Left ventricle myocardium inferior (tissue), 1 donor: ENCODE data around the gene AHCYL1. TPM values are rescaled to one million over a fixed set of nuclear protein-coding genes. Genes with fewer than 3 reads are reported as not detected.

Experiments used
- DNase-seq: peaks from one replicate; pipeline ENCODE4 v3.0.0-alpha.2; 2020
- H3K27ac ChIP-seq: fragments of 200-600 bp; replicated peaks from 2 replicates; pipeline ENCODE4 v1.8.0; 2021
- H3K27me3 ChIP-seq: fragments of 200-600 bp; 2 replicates; pipeline ENCODE4 v1.8.0; 2021; ENCODE audit warnings: low read depth
- H3K36me3 ChIP-seq: fragments of 200-600 bp; 2 replicates; pipeline ENCODE4 v1.8.0; 2021
- H3K4me1 ChIP-seq: fragments of 200-600 bp; 2 replicates; pipeline ENCODE4 v1.8.0; 2021
- H3K4me3 ChIP-seq: fragments of 200-600 bp; 2 replicates; pipeline ENCODE4 v1.8.0; 2021; ENCODE audit warnings: mild to moderate bottlenecking, moderate library complexity
- H3K9me3 ChIP-seq: fragments of 200-600 bp; replicated peaks from 2 replicates; pipeline ENCODE4 v1.8.0; 2021
- intact Hi-C: fragments of 100-400 bp; cut with micrococcal nuclease; formaldehyde crosslinking; loops from one replicate; pipeline ENCODE4 v1.11.0; 2022
- total RNA-seq: library from RNA; stranded (reverse); fragmentation: NEBNext Ultra II Directional; extraction: Animal tissue kit (Norgen Biotek cat#: 25700); gene quantifications from one replicate; pipeline ENCODE4 v1.2.1, GENCODE V29; 2021
- TF ChIP-seq, protein P1 (sequence below): fragments of 200-600 bp; IDR thresholded peaks from 2 replicates; pipeline ENCODE4 v1.8.0; 2021; ENCODE audit warnings: antibody characterized with exemption, mild to moderate bottlenecking, borderline replicate concordance
- donor health status: DM: no; HTN: yes; CAD: no; lungs with severe emphysema.

Gene AHCYL1
- total RNA-seq, 1 donor from 2014 or later, result 45.2 TPM

DNA sequence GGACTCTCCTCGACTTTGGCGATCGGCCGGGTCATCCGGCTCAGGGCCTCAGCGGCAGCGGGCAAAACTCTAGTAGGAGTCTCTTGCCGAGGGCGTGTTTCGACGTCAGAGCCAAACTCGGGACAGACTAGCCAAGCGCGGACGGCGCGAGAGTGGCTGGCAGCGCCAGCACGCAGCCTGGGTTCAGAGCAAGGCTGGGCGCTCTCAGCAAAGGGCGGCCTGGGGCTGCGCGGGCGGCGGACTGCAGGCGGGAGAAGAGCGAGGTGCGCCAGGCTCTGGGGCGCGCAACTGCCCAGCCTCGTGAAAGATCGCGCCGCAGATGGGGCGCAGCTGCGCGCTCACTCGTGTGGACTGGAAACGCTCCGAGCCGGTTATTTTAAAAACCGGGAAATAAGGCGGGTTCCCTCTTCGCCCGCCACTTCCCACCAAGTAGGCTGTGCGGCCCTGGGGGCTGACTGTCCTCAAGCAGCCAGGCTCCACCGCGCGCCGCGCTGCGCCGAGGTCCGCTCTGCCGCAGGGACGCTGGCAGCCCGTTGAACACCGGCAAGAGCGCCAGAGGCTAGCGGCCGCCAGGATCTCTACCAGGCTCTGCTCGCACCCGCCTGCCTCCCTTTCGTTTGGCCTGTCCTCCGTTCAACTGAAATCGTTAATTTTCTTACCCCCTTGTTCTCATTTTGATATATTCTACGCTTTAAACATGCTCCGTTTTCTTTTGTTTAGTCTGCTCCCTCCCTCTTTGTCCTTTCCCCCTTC lies 83.5 kb downstream of the AHCYL1 start:
- intact Hi-C loops, result no loop called here
- Histone ChIP-seq H3K27me3 (peaks cover 79% of the 10 kb centered on the region), H3K27ac (no peak overlapping the region), H3K9me3 (no peaks in the 10 kb centered on the region), H3K4me1 (peaks cover 32% of the 10 kb centered on the region), H3K4me3 (peak overlapping the region; percentile 58), H3K36me3 (no peaks in the 10 kb centered on the region)
- DNase-seq, result no peak
- TF ChIP-seq, protein P1, sequence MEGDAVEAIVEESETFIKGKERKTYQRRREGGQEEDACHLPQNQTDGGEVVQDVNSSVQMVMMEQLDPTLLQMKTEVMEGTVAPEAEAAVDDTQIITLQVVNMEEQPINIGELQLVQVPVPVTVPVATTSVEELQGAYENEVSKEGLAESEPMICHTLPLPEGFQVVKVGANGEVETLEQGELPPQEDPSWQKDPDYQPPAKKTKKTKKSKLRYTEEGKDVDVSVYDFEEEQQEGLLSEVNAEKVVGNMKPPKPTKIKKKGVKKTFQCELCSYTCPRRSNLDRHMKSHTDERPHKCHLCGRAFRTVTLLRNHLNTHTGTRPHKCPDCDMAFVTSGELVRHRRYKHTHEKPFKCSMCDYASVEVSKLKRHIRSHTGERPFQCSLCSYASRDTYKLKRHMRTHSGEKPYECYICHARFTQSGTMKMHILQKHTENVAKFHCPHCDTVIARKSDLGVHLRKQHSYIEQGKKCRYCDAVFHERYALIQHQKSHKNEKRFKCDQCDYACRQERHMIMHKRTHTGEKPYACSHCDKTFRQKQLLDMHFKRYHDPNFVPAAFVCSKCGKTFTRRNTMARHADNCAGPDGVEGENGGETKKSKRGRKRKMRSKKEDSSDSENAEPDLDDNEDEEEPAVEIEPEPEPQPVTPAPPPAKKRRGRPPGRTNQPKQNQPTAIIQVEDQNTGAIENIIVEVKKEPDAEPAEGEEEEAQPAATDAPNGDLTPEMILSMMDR, result no peak

DNA sequence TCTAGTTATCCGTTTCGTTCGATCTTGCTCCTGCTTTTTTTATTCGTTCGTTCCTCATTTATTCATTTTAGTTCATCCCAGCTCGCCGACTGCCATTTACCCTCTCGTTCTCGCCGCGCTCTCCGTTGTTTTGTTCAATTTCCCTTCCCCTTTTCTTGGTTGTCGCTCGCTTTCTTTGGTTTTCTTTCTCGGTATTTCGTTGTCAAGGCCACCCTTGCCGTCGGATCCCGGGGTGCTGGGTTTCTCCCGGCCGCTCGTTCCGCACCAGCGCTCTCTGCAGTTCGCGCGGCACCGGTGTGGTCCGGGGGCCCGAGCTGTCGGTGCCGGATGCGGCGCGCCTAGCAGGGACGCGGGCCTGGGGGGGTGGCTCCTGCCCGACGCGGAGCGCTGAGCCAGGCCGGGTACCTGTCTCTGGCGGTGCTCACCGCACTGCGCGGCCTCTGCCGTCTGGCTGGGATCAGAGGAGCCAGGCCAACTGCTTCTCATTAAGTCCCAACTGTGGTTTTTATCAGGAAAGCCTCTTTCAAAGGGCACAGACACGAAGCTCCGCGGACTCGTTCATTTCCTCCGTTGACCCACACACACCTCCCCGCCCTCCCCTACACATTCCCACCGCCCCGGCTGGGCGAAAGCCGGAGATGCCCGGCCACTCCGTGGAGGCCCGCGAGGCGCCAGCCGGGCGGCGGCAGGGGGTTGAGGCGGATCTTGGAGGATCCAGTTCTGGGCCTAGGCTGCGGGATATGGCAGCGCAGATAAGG lies 84.3 kb downstream of the AHCYL1 start:
- Histone ChIP-seq H3K4me1 (peaks cover 28% of the 10 kb centered on the region), H3K9me3 (no peaks in the 10 kb centered on the region), H3K27ac (no peak overlapping the region), H3K4me3 (peak overlapping the region; percentile 58), H3K27me3 (peaks cover 86% of the 10 kb centered on the region), H3K36me3 (no peaks in the 10 kb centered on the region)
- TF ChIP-seq, protein P1, result no peak
- intact Hi-C loops, result no loop called here
- DNase-seq, result no peak

DNA sequence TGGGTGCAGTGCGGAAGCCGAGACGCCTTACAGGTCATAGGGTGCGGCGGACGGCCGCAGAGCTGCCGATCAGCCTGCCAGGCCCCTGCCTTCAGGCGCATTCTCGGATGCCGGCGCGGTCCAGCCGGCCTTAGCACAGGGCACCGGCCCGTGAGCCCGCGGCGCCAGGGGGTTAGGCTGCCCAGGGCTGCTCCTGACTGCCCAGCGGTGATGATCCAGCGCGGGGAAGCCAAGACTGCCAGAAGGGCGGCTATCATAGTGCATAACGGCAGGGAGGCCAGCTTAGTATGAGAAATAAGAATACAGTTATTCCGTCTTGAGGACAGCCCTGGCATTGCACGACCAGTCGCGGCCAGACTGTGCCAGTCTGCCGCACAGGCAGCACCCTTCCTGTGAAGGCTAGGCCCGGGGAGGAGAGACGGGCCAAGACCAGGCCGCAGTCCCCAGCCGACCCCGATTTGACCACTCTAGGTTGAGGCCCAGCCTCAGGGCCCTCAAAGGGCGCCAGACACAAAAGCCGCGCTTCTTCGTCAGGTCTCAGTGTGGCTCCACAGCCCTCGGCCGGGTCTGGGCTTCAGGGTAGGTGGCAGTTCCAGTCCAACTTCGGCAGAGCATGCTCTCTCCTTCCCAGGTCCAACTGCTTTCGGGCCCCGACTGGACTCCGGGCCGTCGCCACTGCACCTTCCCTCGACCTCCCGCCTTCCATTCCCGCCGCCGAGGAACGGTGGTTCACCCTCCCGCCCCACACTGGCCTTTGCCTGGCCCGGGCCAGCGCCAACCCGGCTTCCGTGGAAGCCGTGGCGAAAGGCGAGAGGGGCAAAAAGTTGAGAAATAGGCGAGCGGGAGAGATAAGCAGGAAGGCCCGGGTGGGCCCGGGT lies 85.1 kb downstream of the AHCYL1 start:
- Histone ChIP-seq H3K4me1 (peaks cover 28% of the 10 kb centered on the region), H3K27me3 (peaks cover 94% of the 10 kb centered on the region), H3K9me3 (no peaks in the 10 kb centered on the region), H3K4me3 (peak overlapping the region; percentile 58), H3K36me3 (no peaks in the 10 kb centered on the region), H3K27ac (no peak overlapping the region)
- intact Hi-C loops, result no loop called here
- TF ChIP-seq, protein P1, result no peak
- no peak for DNase-seq

DNA sequence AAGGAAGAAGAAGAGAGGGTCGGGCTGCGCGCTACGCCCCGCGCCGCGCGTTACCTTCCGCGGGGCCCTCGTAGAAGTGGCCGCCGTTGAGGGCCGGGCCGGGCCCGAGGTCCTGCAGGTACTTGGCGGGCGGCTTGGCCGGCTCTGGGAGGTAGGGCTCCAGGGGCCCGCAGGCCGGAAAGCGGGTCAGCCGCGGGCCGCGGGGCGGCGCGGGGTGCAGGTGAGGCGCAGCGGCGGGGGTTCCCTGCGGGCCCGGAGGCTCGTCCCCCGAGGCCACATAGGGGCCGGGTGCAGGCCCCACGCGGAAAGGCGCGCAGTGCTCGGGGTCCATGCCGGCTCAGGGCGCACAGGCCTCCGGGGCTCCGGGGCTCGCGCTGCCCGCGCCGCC lies 85.7 kb downstream of the AHCYL1 start:
- intact Hi-C loops, result no loop called here
- TF ChIP-seq, protein P1, result no peak
- H3K36me3 ChIP-seq, result no peaks in the 10 kb centered on the region
- H3K4me1 ChIP-seq, result peaks cover 28% of the 10 kb centered on the region
- no peak for DNase-seq
- H3K27me3 ChIP-seq, result peaks cover 98% of the 10 kb centered on the region
- H3K27ac ChIP-seq, result no peak overlapping the region
- peak overlapping the region; percentile 58 for H3K4me3 ChIP-seq
- no peaks in the 10 kb centered on the region for H3K9me3 ChIP-seq

DNA sequence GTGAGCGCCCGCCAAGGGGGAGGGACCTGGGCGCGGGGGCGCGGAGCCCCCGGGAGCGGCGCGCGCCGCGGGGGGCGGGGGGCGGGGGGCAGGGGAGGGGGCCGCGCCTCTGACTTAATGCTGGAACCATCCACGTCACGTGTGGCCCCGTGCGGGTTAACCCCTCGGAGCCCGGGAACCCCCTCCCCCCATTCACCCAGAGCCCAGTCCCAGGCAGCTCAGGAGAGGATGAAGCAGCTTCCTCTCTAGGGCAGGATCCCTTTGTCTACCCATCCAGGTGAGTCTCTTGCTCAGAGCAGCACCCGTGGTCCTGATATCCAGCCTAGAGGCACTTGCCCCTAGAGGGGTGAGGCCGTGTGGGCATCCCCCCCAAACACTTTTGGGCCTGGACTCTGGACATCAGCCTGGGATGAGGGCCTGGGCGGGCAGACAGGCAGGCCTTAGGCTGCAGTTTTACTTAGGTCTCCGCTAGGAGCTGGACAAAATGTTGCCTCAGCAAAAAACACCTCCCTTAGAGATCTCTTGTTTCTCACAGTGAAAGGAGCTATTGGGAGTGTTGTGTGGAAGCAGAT lies 86.2 kb downstream of the AHCYL1 start, which contains the start of gene ALX3:
Gene ALX3 (minus strand): TSS at position 2 of the 572 bp plus-strand sequence. CDS start 60 bp downstream, outside the sequence.
- intact Hi-C loops, result no loop called here
- peaks cover 98% of the 10 kb centered on the region for H3K27me3 ChIP-seq
- no peaks in the 10 kb centered on the region for H3K9me3 ChIP-seq

More for the DNA sequence above, 86.2 kb downstream of the AHCYL1 start, which contains the start of gene ALX3:
- Histone ChIP-seq H3K4me1 (peaks cover 28% of the 10 kb centered on the region), H3K36me3 (no peaks in the 10 kb centered on the region), H3K27ac (no peak within 1 kb of the TSS), H3K4me3 (peak within 1 kb of the TSS; percentile 58)
- TF ChIP-seq, protein P1, result no peak
- no peak for DNase-seq
